ENCODE measurements around the gene PEF1.

The PEF1 gene

GRCh38 chr1:31627301-31627929 lies 17.3 kb downstream of the PEF1 start:
- H3K4me3 ChIP-seq (replicated peaks; ENCODE audit: low read depth, low read length): no peak overlapping the region
- DNase-seq (ENCODE audit: low read depth): no peak

DNA sequence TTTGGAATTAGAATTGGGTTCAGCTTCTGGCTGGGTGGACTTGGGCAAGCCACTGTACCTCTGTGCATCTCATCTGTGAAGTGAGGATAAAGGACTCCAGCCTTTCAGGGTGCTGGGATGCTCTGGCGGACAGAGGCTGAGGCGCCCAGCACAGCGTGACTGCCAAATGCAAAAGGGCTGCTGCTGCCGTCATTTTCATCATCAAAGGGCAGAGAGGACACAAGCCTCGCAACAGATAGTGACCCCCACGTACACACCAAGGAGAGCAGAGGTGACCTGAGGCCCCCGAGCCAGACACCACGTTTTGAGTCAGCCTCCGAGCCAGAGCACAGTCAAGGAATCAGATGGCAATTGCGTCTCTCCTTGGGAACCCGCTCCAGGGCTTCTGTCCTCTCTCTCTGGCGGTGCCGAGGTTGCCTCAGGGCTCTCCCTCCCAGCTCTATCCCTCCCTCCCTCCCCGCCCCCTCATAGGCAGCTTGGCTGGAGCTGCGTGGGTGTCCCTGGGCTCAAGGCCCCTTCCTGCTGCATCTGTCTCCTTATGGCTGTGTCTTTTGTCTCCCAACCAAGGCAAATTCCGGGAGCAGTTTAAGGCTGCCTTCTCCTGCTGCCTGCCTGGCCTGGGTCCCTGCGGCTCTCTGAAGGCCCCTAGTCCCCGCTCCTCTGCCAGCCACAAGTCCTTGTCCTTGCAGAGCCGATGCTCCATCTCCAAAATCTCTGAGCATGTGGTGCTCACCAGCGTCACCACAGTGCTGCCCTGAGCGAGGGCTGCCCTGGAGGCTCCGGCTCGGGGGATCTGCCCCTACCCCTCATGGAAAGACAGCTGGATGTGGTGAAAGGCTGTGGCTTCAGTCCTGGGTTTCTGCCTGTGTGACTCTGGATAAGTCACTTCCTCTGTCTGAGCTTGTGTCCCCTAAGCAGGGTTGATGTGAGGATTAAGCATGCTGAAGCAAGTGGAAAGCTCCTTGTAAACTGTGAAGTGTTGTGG lies 18.2 kb downstream of the PEF1 start:
- no peak overlapping the region for H3K4me3 ChIP-seq (replicated peaks; ENCODE audit: low read depth, low read length)
- DNase-seq (ENCODE audit: low read depth): peak; percentile 37
- TF ChIP-seq CTCF (IDR thresholded peaks at IDR 0.05; ENCODE audit: low read length, missing control alignments): no peak

More at GRCh38 chr1:31627301-31627929, 17.3 kb downstream of the PEF1 start:
- TF ChIP-seq CTCF (IDR thresholded peaks at IDR 0.05; ENCODE audit: low read length, missing control alignments): no peak

DNA sequence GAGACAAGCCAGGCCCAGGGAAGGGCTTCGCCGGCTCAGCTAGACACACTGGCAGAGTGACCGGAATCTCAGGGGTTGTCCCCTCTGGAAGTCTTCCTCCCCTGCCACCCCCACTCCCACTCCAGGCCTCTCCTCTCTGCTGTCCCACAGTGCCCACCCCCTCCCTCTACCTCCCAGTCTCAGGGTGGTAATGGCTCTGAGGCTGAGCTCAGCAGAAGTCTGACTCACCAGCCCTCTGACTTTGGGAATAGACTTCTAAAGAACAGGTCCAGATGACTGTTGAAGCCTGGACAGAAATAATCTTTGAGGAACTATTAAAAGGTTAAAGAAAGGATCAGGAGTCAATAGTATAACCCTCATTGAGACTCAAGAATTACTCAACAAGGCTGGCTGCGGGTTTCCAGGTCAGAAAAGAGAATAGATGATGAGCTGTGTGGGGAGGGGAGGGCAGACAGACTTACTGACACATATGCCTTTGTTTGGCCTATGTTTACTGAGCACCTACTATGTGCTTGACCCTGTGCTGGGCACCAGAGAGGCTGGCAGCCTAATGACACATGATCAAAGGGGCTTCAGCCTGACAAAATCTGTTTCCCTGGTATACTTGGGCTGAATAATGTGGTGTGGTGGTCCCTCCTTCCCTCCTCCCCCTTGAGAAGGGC lies 19.0 kb downstream of the PEF1 start:
- no peak for TF ChIP-seq CTCF (IDR thresholded peaks at IDR 0.05; ENCODE audit: low read length, missing control alignments)
- H3K4me3 ChIP-seq (replicated peaks; ENCODE audit: low read depth, low read length): no peak overlapping the region
- peak; percentile 36 for DNase-seq (ENCODE audit: low read depth)

DNA sequence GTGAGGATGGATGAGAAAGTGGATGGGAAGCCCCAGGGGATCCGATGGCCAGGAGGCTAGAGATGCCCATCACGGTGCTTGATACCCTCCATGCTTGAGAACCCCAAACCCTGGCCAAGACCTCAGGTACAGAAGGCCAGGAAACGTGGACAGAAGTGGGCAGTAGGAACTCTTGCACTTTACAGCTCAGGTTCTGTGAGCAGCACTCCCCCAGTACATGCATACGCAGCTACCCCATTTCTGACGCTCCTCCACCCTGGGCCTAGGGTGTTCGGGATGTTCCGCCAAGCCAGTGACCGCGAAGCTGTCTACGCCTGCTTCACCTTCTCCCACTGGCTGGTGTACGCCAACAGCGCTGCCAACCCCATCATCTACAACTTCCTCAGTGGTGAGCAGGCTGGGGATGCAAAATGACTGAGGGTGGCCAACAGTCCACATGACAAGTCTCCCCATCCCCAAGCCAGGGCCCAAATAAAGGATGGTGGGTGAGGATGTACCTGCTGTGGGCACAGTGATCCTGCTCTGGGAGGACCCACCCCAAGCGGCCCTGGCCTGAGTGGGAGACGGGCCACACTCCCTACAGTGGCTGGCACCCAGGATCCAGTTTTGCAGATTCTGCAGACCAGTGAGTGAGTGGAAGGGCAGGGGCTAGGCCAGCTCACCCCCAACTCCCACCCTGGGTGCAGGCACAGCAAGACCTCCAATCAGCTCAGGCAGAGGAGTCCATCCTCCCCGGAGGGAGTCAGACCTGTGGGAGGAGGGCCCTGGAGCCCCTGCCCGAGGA lies 19.8 kb downstream of the PEF1 start:
- TF ChIP-seq CTCF (IDR thresholded peaks at IDR 0.05; ENCODE audit: low read length, missing control alignments): no peak
- no peak for DNase-seq (ENCODE audit: low read depth)
- no peak overlapping the region for H3K4me3 ChIP-seq (replicated peaks; ENCODE audit: low read depth, low read length)

- no peak overlapping the region for H3K4me3 ChIP-seq (replicated peaks; ENCODE audit: low read depth, low read length)
- TF ChIP-seq CTCF (IDR thresholded peaks at IDR 0.05; ENCODE audit: low read length, missing control alignments): no peak
- DNase-seq (ENCODE audit: low read depth): no peak
Measured at GRCh38 chr1:31624309-31624708, 20.4 kb downstream of the PEF1 start.

DNA sequence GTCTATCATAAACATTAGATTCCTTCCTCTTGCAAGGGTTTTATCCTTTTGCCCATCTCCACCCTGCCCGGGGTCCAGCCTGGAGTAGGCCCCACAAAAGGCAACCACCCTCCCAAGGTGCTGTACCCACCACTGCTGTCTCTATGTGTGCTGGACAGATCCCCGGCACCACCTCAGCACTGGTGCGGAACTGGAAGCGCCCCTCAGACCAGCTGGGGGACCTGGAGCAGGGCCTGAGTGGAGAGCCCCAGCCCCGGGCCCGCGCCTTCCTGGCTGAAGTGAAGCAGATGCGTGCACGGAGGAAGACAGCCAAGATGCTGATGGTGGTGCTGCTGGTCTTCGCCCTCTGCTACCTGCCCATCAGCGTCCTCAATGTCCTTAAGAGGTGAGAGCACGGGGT lies 21.3 kb downstream of the PEF1 start:
- DNase-seq (ENCODE audit: low read depth): no peak
- H3K4me3 ChIP-seq (replicated peaks; ENCODE audit: low read depth, low read length): no peak overlapping the region
- no peak for TF ChIP-seq CTCF (IDR thresholded peaks at IDR 0.05; ENCODE audit: low read length, missing control alignments)

All from fibroblast of pulmonary artery (primary cell).